ENCODE data around the gene IMMT.
"Not testable (repeated sequence)": the region's sequence is repeated elsewhere in the genome, so short reads cannot be mapped to it uniquely, and the experiment has no call there.

GRCh38 chr2:86200564-86200963 is 5.3 kb upstream of the IMMT start:
- not testable (repeated sequence) for TF ChIP-seq EZH2 (IDR thresholded peaks at IDR 0.05; ENCODE audit: borderline replicate concordance, insufficient read depth, low read length, poor library complexity, severe bottlenecking); CTCF (IDR thresholded peaks at IDR 0.05; ENCODE audit: poor library complexity, severe bottlenecking); POLR2AphosphoS5 (IDR thresholded peaks at IDR 0.05); RAD21 (conservative IDR thresholded peaks at IDR 0.05); EP300 (conservative IDR thresholded peaks at IDR 0.05; ENCODE audit: poor library complexity, severe bottlenecking); TAF1 (IDR thresholded peaks at IDR 0.05; ENCODE audit: low read depth)

Measured in neural cell (in vitro differentiated cells).